Spleen (tissue), 11 donors: ENCODE data around the gene SDK1. TPM values are rescaled to one million over a fixed set of nuclear protein-coding genes. Genes with fewer than 3 reads are reported as not detected.

Experiments
- DNase-seq: peaks from one replicate; pipeline ENCODE4 v3.0.0-alpha.2; 2020
- H3K27ac ChIP-seq, 8 donors: fragments of 200-600 bp; sonication (generic) in 7 of 8; 1 replicate in 4 of 8; 2 replicates in 4 of 8; pipeline versions ENCODE4 v1.5.0 to v1.8.0; 2016 to 2021; ENCODE audit warnings: inconsistent platforms in 4 of 8, mild to moderate bottlenecking in 4 of 8, moderate library complexity in 1 of 8
- H3K27me3 ChIP-seq, 7 donors: fragments of 200-600 bp; sonication (generic) in 6 of 7; replicated peaks in 1 of 7; 1 replicate in 4 of 7; 2 replicates in 3 of 7; pipeline versions ENCODE4 v1.5.0 to v1.8.0; 2016 to 2021; ENCODE audit warnings: inconsistent platforms in 3 of 7, mild to moderate bottlenecking in 1 of 7
- H3K36me3 ChIP-seq, 6 donors: fragments of 200-600 bp; sonication (generic) in 5 of 6; 1 replicate in 4 of 6; 2 replicates in 2 of 6; pipeline versions ENCODE4 v1.5.0 to v1.8.0; 2016 to 2021; ENCODE audit warnings: inconsistent platforms in 2 of 6
- H3K4me1 ChIP-seq, 6 donors: fragments of 200-600 bp; sonication (generic) in 5 of 6; 1 replicate in 3 of 6; 2 replicates in 3 of 6; pipeline versions ENCODE4 v1.5.0 to v1.8.0; 2016 to 2021; ENCODE audit warnings: inconsistent platforms in 3 of 6
- H3K4me3 ChIP-seq, 8 donors: fragments of 200-600 bp; sonication (generic) in 7 of 8; 1 replicate in 4 of 8; 2 replicates in 4 of 8; pipeline versions ENCODE4 v1.5.0 to v1.8.0; 2016 to 2021; ENCODE audit warnings: inconsistent platforms in 4 of 8, mild to moderate bottlenecking in 4 of 8, moderate library complexity in 2 of 8
- H3K9me3 ChIP-seq, 8 donors: fragments of 200-600 bp; sonication (generic) in 7 of 8; 1 replicate in 4 of 8; 2 replicates in 4 of 8; pipeline versions ENCODE4 v1.5.0 to v1.8.0; 2016 to 2021; ENCODE audit warnings: inconsistent platforms in 4 of 8
- POLR2A ChIP-seq, 3 donors: fragments of 450-650 bp; IDR thresholded peaks; one replicate each; pipeline ENCODE4 v1.5.1; 2017; ENCODE audit warnings: antibody characterized with exemption in 3 of 3, mild to moderate bottlenecking in 1 of 3
- POLR2AphosphoS5 ChIP-seq, 3 donors: sonication (generic); formaldehyde crosslinking; IDR thresholded peaks; one replicate each; pipeline ENCODE4 v1.5.1; 2017; ENCODE audit warnings: antibody characterized with exemption in 3 of 3
- WGBS, 5 donors: extraction: QIAGEN DNeasy Blood & Tissue Kit in 3 of 5; methylation state at CpG; one replicate each; pipeline versions ENCODE4 v1.1.5 to v1.1.7; 2013 to 2018; 5-methylcytosine and 5-hydroxymethylcytosine counted together
- intact Hi-C: fragments of 100-400 bp; cut with DNase I; formaldehyde crosslinking; loops from one replicate; pipeline ENCODE4 v1.15.0; 2023; ENCODE audit warnings: low total_unique reads
- polyA plus RNA-seq, 3 donors: library from polyadenylated mRNA; stranded (reverse); fragments of 200-250 nt; gene quantifications; one replicate each; pipeline ENCODE4 v1.2.1, GENCODE V29; 2013
- total RNA-seq, 7 donors: library from RNA; depleted of rRNA in 3 of 7; stranded (reverse); fragments of >200 nt in 3 of 7; fragmentation: NEBNext Ultra II Directional in 4 of 7; extraction: Animal tissue kit (Norgen Biotek cat#: 25700) in 4 of 7; gene quantifications; one replicate each; pipeline versions ENCODE4 v1.1.0 to v1.2.1, GENCODE V29; 2016 to 2021
- TF ChIP-seq, protein P1 (sequence below), 11 experiments: fragments of 200-600 bp in 7 of 11; fragments of 450-650 bp in 4 of 11; sonication (generic) in 4 of 11; IDR thresholded peaks in 8 of 11; conservative IDR thresholded peaks in 3 of 11; 1 replicate in 7 of 11; 2 replicates in 4 of 11; pipeline versions ENCODE4 v1.4.0 to v1.8.0; 2016 to 2021; ENCODE audit warnings: antibody characterized with exemption in 11 of 11, inconsistent platforms in 4 of 11, mild to moderate bottlenecking in 1 of 11
- donor health status: healthy with polysubstance abuse.
- donor health status: DM: no; HTN: no; CAD: no; lungs with moderate emphysema.
- donor health status: DM: no; HTN: no; CAD: no.
- donor health status: Bipolar disorder and iron deficiency.
- donor health status: healthy.
- donor health status: DM: no; HTN: no; CAD: no.
- donor health status: DM: yes; HTN: yes; CAD: no.

SDK1 gene
- total and polyA plus RNA-seq, 10 donors: 3.2 to 54.1 (median 35.1) TPM

DNA sequence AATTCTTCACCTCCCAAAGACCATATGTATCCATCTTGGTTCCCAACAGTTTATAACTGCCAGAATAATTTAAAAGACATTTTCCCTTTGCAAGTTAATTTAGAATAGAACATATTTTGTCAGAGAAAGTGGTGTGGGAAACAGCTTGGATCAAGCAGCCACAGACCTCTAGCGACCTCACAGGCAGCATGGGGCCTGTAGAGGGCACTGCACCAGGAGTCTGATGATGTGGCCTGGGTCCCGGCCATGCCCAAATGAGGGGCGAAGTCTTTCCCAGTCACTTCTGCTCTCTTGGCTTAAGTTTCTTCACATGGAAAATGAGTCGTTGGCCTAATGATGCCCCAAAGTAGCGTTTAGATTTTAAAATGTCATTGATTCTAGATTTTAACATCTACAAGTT, 243.2 kb downstream of the SDK1 start:
- no peak for TF ChIP-seq POLR2AphosphoS5 (IDR thresholded peaks at IDR 0.05)
- TF ChIP-seq, protein P1, sequence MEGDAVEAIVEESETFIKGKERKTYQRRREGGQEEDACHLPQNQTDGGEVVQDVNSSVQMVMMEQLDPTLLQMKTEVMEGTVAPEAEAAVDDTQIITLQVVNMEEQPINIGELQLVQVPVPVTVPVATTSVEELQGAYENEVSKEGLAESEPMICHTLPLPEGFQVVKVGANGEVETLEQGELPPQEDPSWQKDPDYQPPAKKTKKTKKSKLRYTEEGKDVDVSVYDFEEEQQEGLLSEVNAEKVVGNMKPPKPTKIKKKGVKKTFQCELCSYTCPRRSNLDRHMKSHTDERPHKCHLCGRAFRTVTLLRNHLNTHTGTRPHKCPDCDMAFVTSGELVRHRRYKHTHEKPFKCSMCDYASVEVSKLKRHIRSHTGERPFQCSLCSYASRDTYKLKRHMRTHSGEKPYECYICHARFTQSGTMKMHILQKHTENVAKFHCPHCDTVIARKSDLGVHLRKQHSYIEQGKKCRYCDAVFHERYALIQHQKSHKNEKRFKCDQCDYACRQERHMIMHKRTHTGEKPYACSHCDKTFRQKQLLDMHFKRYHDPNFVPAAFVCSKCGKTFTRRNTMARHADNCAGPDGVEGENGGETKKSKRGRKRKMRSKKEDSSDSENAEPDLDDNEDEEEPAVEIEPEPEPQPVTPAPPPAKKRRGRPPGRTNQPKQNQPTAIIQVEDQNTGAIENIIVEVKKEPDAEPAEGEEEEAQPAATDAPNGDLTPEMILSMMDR (IDR thresholded peaks at IDR 0.05 in 8 of 11, conservative IDR thresholded peaks at IDR 0.05 in 3 of 11): no peak
- no peak for TF ChIP-seq POLR2A (IDR thresholded peaks at IDR 0.05)
- no peak overlapping the region for H3K4me3 ChIP-seq
- H3K4me1 ChIP-seq: peaks cover 0 to 10% (median 0%) of the 10 kb centered on the region in 6 donors
- 74 to 79% (median 77%) methylated on average over 5 of the region's 5 CpGs for WGBS, 5 donors
- no peaks in the 10 kb centered on the region for H3K9me3 ChIP-seq
- no peak overlapping the region for H3K27ac ChIP-seq
- H3K36me3 ChIP-seq: no peaks in the 10 kb centered on the region
- H3K27me3 ChIP-seq: no peaks in the 10 kb centered on the region
- intact Hi-C loops: no loop called here
- DNase-seq: no peak

DNA sequence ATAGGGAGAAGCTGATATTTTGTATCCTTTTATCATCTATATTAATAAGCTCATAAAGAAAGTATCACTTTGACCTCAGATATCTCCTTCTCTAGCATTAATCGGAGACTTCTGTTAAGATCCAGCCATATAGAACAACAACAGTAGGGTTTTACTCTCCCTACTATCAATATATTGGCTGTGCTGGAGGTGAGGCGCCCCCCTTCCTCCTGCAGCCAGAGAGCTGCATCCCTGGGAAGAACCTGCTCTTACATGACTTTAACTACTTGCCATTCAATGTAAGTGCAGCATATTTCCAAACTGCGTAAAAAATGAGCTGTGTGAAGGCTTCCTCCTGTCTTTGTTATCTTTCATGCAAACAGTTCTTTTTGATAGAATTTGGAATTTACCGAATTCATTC, 247.8 kb downstream of the SDK1 start:
- H3K9me3 ChIP-seq: no peaks in the 10 kb centered on the region
- no peaks in the 10 kb centered on the region for H3K36me3 ChIP-seq
- 67 to 77% (median 71%) methylated on average over 4 of the region's 4 CpGs for WGBS, 5 donors
- H3K27me3 ChIP-seq: peaks cover 0 to 3% (median 0%) of the 10 kb centered on the region in 7 donors
- no peak for DNase-seq
- TF ChIP-seq, protein P1 (IDR thresholded peaks at IDR 0.05 in 8 of 11, conservative IDR thresholded peaks at IDR 0.05 in 3 of 11): no peak
- TF ChIP-seq POLR2A (IDR thresholded peaks at IDR 0.05) (no peak), POLR2AphosphoS5 (IDR thresholded peaks at IDR 0.05) (no peak)
- H3K4me3 ChIP-seq: no peak overlapping the region
- H3K4me1 ChIP-seq: no peaks in the 10 kb centered on the region
- H3K27ac ChIP-seq: no peak overlapping the region
- intact Hi-C loops: no loop called here

DNA sequence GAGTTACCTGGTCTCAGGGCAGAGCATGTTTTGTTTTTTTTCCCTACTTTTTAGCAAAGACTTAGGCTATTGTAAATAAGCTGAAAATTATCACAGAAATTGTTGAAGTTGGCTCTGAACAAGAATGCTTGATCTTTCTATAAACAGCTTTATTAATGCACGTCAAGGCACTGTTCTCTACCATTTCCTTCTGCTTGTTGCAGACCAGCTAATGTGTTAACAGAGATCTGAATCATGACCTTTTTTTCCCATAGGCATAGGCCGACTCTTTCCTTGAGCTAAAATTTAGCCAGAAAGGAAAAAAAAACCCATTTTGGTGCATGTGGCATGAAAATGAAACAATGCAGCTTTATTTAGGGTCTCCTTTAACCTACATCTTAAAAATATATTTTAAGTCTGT, 248.5 kb downstream of the SDK1 start:
- no peak overlapping the region for H3K4me3 ChIP-seq
- TF ChIP-seq POLR2AphosphoS5 (IDR thresholded peaks at IDR 0.05) (no peak), POLR2A (IDR thresholded peaks at IDR 0.05) (no peak)
- TF ChIP-seq, protein P1 (IDR thresholded peaks at IDR 0.05 in 8 of 11, conservative IDR thresholded peaks at IDR 0.05 in 3 of 11): no peak
- DNase-seq: no peak
- H3K36me3 ChIP-seq: no peaks in the 10 kb centered on the region
- 48 to 84% (median 63%) methylated on average over 2 of the region's 2 CpGs for WGBS, 5 donors
- no peak overlapping the region for H3K27ac ChIP-seq
- peaks cover 0 to under 1% (median 0%) of the 10 kb centered on the region in 8 donors for H3K9me3 ChIP-seq
- H3K4me1 ChIP-seq: no peaks in the 10 kb centered on the region
- H3K27me3 ChIP-seq: peaks cover 0 to 3% (median 0%) of the 10 kb centered on the region in 7 donors
- intact Hi-C loops: no loop called here

DNA sequence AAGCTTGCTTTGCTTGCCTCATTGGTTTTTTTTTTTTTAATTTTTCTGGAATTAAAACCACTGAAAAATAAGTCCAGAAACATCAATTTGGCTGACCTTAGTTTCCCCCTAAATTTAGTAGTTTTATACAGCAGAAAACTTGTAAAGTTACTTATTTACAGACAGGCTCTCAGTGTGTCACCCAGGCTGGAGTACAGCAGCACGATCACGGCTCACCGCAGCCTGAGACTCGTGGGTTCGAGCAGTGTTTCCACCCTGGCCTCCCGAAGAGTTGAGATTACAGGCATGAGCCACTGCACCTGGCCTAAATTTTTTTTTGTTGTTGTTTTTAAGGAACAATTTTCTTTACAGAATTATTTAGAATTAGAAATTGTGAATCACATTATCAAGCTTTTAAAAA, 250.5 kb downstream of the SDK1 start:
- intact Hi-C loops: no loop called here
- DNase-seq: no peak
- H3K36me3 ChIP-seq: no peaks in the 10 kb centered on the region
- 93 to 98% (median 95%) methylated on average over 6 of the region's 6 CpGs for WGBS, 5 donors
- H3K9me3 ChIP-seq: peaks cover 0 to 12% (median 0%) of the 10 kb centered on the region in 8 donors
- peaks cover 0 to 3% (median 0%) of the 10 kb centered on the region in 7 donors for H3K27me3 ChIP-seq
- TF ChIP-seq POLR2AphosphoS5 (IDR thresholded peaks at IDR 0.05) (no peak), POLR2A (IDR thresholded peaks at IDR 0.05) (no peak)
- H3K4me3 ChIP-seq: no peak overlapping the region
- no peak overlapping the region for H3K27ac ChIP-seq
- H3K4me1 ChIP-seq: no peaks in the 10 kb centered on the region

DNA sequence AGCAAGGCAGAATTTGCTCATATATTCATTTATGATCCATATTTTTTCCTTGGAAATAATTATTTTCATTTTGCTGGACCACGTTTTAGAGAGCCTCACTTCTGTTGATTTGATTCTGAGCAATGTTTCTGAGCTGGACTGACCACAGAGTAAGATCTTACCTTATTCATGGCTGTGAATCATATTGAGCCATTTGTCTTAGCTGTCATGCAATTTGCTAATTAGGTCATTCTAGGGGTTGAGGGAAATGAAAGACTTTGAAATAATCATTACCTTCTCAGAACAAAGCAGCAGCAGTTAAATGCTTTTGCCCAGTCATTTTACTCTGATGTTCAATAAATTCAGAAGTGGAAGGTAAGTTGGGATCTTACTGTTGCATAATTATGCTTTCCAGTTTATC, 251.4 kb downstream of the SDK1 start:
- Histone ChIP-seq H3K4me3 (no peak overlapping the region), H3K4me1 (no peaks in the 10 kb centered on the region), H3K27ac (no peak overlapping the region), H3K27me3 (peaks cover 0 to 3% (median 0%) of the 10 kb centered on the region in 7 donors), H3K36me3 (no peaks in the 10 kb centered on the region), H3K9me3 (peaks cover 0 to 12% (median 0%) of the 10 kb centered on the region in 8 donors)
- intact Hi-C loops: no loop called here
- WGBS, 5 donors: 46 to 70% (median 55%) methylated on average over 1 of the region's 1 CpG
- DNase-seq: no peak
- TF ChIP-seq POLR2AphosphoS5 (IDR thresholded peaks at IDR 0.05) (no peak), POLR2A (IDR thresholded peaks at IDR 0.05) (no peak)
- TF ChIP-seq, protein P1 (IDR thresholded peaks at IDR 0.05 in 8 of 11, conservative IDR thresholded peaks at IDR 0.05 in 3 of 11): no peak
